Osteoblast (primary cell): ENCODE measurements around the gene PACSIN2. TPM values are rescaled to one million over a fixed set of nuclear protein-coding genes. Genes with fewer than 3 reads are reported as not detected.

Experiments used
- DNase-seq: peaks from one replicate; pipeline ENCODE4 v3.0.0; 2011; ENCODE audit warnings: low spot score, mixed read lengths; ENCODE audit not compliant: insufficient read length; ENCODE audit errors: missing footprints
- H2AFZ ChIP-seq: 2 replicates; pipeline ENCODE4 v1.6.0; 2011; ENCODE audit warnings: mild to moderate bottlenecking, low read length
- H3K27ac ChIP-seq: 2 replicates; pipeline ENCODE4 v1.5.1; 2011; ENCODE audit warnings: mild to moderate bottlenecking, low read depth, low read length, moderate library complexity
- H3K27me3 ChIP-seq: 2 replicates; pipeline ENCODE4 v1.6.0; 2012; ENCODE audit warnings: mild to moderate bottlenecking, control low read depth, inconsistent platforms, low read length, moderate library complexity; ENCODE audit not compliant: insufficient read depth
- H3K36me3 ChIP-seq: 2 replicates; pipeline ENCODE4 v1.5.1; 2011; ENCODE audit warnings: mild to moderate bottlenecking, low read length, control low read depth, moderate library complexity; ENCODE audit not compliant: insufficient read depth
- H3K4me1 ChIP-seq: 2 replicates; pipeline ENCODE4 v1.5.1; 2011; ENCODE audit warnings: mild to moderate bottlenecking, low read length, control low read depth, moderate library complexity; ENCODE audit not compliant: insufficient read depth
- H3K4me2 ChIP-seq: 2 replicates; pipeline ENCODE4 v1.6.0; 2011; ENCODE audit warnings: mild to moderate bottlenecking, low read length; ENCODE audit not compliant: insufficient read depth
- H3K4me3 ChIP-seq: fragments of 200-600 bp; sonication (generic); 3 replicates; pipeline ENCODE4 v1.5.1; 2012; ENCODE audit warnings: mild to moderate bottlenecking, low read length, inconsistent platforms; ENCODE audit not compliant: insufficient read depth
- H3K79me2 ChIP-seq: 2 replicates; pipeline ENCODE4 v1.6.0; 2012; ENCODE audit warnings: mild to moderate bottlenecking, low read length, control low read depth, inconsistent platforms; ENCODE audit not compliant: insufficient read depth
- H3K9me3 ChIP-seq: 2 replicates; pipeline ENCODE4 v1.5.1; 2011; ENCODE audit warnings: low read depth, low read length, control low read depth
- H4K20me1 ChIP-seq: 2 replicates; pipeline ENCODE4 v1.6.0; 2012; ENCODE audit warnings: mild to moderate bottlenecking, low read length, control low read depth; ENCODE audit not compliant: insufficient read depth
- CTCF ChIP-seq: IDR thresholded peaks from 2 replicates; pipeline ENCODE4 v1.5.1; 2011; ENCODE audit warnings: mild to moderate bottlenecking, low read depth, low read length, moderate library complexity; ENCODE audit errors: extremely low read depth
- total RNA-seq: library from RNA; depleted of rRNA; stranded (reverse); fragments of >200 nt; gene quantifications from 2 replicates; pipeline ENCODE4 v1.2.3, GENCODE V29; 2012

PACSIN2 gene
- total RNA-seq, 1 donor, result 38.0 TPM

GRCh38 chr22:42833104-42833503 is 181.8 kb downstream of the PACSIN2 start:
- Histone ChIP-seq H3K4me1 (no peaks in the 10 kb centered on the region), H3K4me3 (no peak overlapping the region), H3K9me3 (no peaks in the 10 kb centered on the region), H3K4me2 (no peak overlapping the region), H3K27me3 (no peaks in the 10 kb centered on the region), H2AFZ (no peak overlapping the region), H3K36me3 (peaks cover 88% of the 10 kb centered on the region), H4K20me1 (peaks cover 12% of the 10 kb centered on the region), H3K79me2 (peaks cover 30% of the 10 kb centered on the region), H3K27ac (no peak overlapping the region)
- no peak for TF ChIP-seq CTCF
- no peak for DNase-seq

- Histone ChIP-seq H3K9me3 (no peaks in the 10 kb centered on the region), H3K27ac (no peak overlapping the region), H3K36me3 (peaks cover 92% of the 10 kb centered on the region), H3K4me2 (no peak overlapping the region), H3K4me1 (no peaks in the 10 kb centered on the region), H3K27me3 (no peaks in the 10 kb centered on the region), H3K4me3 (no peak overlapping the region), H2AFZ (no peak overlapping the region), H4K20me1 (peaks cover 10% of the 10 kb centered on the region), H3K79me2 (peaks cover 20% of the 10 kb centered on the region)
- TF ChIP-seq CTCF, result no peak
- no peak for DNase-seq
Measured at GRCh38 chr22:42831712-42832111, 183.2 kb downstream of the PACSIN2 start.

- peaks cover 92% of the 10 kb centered on the region for H3K36me3 ChIP-seq
- DNase-seq, result no peak
- no peak overlapping the region for H2AFZ ChIP-seq
- no peaks in the 10 kb centered on the region for H3K27me3 ChIP-seq
- no peak for TF ChIP-seq CTCF
- H3K4me3 ChIP-seq, result no peak overlapping the region
- H3K79me2 ChIP-seq, result peaks cover 10% of the 10 kb centered on the region
- H3K27ac ChIP-seq, result no peak overlapping the region
- H3K4me2 ChIP-seq, result no peak overlapping the region
- peaks cover 5% of the 10 kb centered on the region for H4K20me1 ChIP-seq
- H3K9me3 ChIP-seq, result no peaks in the 10 kb centered on the region
- H3K4me1 ChIP-seq, result no peaks in the 10 kb centered on the region
Measured at GRCh38 chr22:42830161-42830560, 184.8 kb downstream of the PACSIN2 start.

GRCh38 chr22:42829302-42829701 is 185.6 kb downstream of the PACSIN2 start:
- DNase-seq, result no peak
- TF ChIP-seq CTCF, result no peak
- no peak overlapping the region for H3K27ac ChIP-seq
- no peak overlapping the region for H3K4me2 ChIP-seq
- no peak overlapping the region for H2AFZ ChIP-seq
- no peaks in the 10 kb centered on the region for H3K9me3 ChIP-seq
- H3K4me1 ChIP-seq, result no peaks in the 10 kb centered on the region
- peaks cover 92% of the 10 kb centered on the region for H3K36me3 ChIP-seq
- no peak overlapping the region for H3K4me3 ChIP-seq
- peaks cover 3% of the 10 kb centered on the region for H4K20me1 ChIP-seq
- peaks cover 3% of the 10 kb centered on the region for H3K79me2 ChIP-seq
- no peaks in the 10 kb centered on the region for H3K27me3 ChIP-seq
